PC-3 (cell line): ENCODE data around the gene SCMH1.

Experiments
- CTCF ChIP-seq: fragments of 300-600 bp; sonication (generic); conservative IDR thresholded peaks from 2 replicates; pipeline ENCODE4 v1.5.1; 2017; ENCODE audit warnings: antibody characterized with exemption, low read depth, mild to moderate bottlenecking, low read length
- EZH2 ChIP-seq: fragments of 300-600 bp; sonication (generic); IDR thresholded peaks from one replicate; pipeline ENCODE4 v1.6.1; 2017; ENCODE audit warnings: antibody characterized with exemption, mild to moderate bottlenecking, low read length; ENCODE audit not compliant: unreplicated experiment
- EZH2phosphoT487 ChIP-seq: fragments of 300-600 bp; sonication (generic); IDR thresholded peaks from 2 replicates; pipeline ENCODE4 v1.6.1; 2018; ENCODE audit warnings: mild to moderate bottlenecking, antibody characterized with exemption, low read length, borderline replicate concordance

DNA sequence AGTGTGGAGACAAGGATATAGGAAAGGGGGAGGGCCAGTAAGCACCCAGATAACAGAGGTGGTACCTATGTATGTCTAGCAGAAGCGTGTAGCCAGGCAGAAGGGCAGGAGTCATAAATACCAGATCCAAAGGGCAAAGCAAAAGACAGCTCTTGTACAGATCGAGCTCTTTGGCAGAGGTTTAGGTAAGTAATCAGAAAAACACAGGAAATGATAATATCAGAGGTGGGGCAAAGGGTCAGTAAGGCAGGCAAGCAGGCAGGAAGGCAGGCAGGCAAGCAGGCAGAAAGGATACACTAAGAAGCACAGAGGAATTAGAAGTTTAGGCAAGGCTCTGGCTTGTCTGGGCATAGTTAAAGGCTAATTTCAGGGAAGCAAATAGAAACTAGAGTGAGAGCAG is 197.9 kb downstream of the SCMH1 start:
- TF ChIP-seq CTCF (no peak), EZH2 (no peak), EZH2phosphoT487 (no peak)
